Mesothelial cell of epicardium (in vitro differentiated cells): ENCODE data around the gene HOXC9. TPM values are rescaled to one million over a fixed set of nuclear protein-coding genes. Genes with fewer than 3 reads are reported as not detected.

Experiments used
- DNase-seq, 2 experiments: peaks; one replicate each; pipeline ENCODE4 v3.0.0; 2021; ENCODE audit warnings: low spot score in 2 of 2; ENCODE audit not compliant: unreplicated experiment in 2 of 2
- H3K27ac Mint-ChIP-seq: 2 replicates; pipeline ENCODE4 v1.8.0; 2021; ENCODE audit warnings: mixed read lengths
- H3K27me3 Mint-ChIP-seq: 2 replicates; pipeline ENCODE4 v1.8.0; 2021; ENCODE audit warnings: low read depth, mixed read lengths
- H3K36me3 Mint-ChIP-seq: 2 replicates; pipeline ENCODE4 v1.8.0; 2021; ENCODE audit warnings: mixed read lengths
- H3K4me1 Mint-ChIP-seq: 2 replicates; pipeline ENCODE4 v1.8.0; 2021; ENCODE audit warnings: mixed read lengths
- H3K4me3 Mint-ChIP-seq: 2 replicates; pipeline ENCODE4 v1.8.0; 2021; ENCODE audit warnings: mild to moderate bottlenecking, moderate library complexity, mixed read lengths
- H3K9me3 Mint-ChIP-seq: 2 replicates; pipeline ENCODE4 v1.8.0; 2021; ENCODE audit warnings: mixed read lengths
- CTCF ChIP-seq: fragments of 200-600 bp; sonication (generic); IDR thresholded peaks from one replicate; pipeline ENCODE4 v1.5.0; 2021; ENCODE audit warnings: antibody characterized with exemption; ENCODE audit not compliant: unreplicated experiment
- total RNA-seq: library from RNA; stranded (reverse); gene quantifications from 3 replicates; pipeline ENCODE4 v1.2.1, GENCODE V29; 2021

The HOXC9 gene
- total RNA-seq, 1 donor from 2014 or later = 2.0 TPM

DNA sequence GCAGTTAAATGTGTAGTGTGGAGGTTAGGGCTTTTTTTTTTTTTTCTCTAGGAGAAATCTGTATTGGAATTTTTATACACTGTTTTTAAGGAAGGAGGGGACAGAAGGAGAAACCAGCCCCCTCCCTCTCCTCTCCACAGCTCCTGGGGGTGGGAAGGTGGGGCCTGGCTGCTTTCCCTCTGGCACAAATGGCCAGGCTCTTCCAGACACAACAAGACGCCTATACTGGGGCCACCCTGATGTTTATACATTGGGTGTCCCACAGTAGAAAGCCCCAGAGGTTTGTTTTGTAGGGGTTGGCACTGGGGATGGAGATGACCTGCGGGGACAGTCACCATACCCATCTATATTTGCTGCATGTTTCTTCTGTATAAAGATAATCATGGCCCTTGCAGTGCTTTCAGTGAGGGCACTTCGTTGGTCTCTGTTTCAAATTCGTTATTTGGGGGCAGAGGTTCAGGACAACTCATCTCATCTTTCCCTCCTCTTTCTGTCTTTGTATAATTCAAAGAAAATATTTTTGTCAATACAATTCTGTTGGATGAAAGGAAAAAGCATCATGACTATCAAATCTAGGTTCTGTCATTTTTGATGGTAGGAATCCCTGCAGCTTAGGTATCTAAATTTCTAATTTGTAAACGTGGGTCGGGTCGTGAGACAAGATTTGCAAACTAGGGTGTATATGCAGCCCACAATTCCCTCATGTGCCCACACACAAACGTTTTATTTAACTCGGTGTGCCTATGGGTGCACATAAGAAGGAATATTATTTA, 23.0 kb upstream of the HOXC9 start:
- Mint-ChIP-seq H3K36me3 (peaks cover 3% of the 10 kb centered on the region), H3K4me3 (no peak overlapping the region), H3K27me3 (peaks cover 99% of the 10 kb centered on the region), H3K27ac (no peak overlapping the region), H3K9me3 (no peaks in the 10 kb centered on the region), H3K4me1 (peaks cover 12% of the 10 kb centered on the region)
- no peak for TF ChIP-seq CTCF
- DNase-seq = no peak

DNA sequence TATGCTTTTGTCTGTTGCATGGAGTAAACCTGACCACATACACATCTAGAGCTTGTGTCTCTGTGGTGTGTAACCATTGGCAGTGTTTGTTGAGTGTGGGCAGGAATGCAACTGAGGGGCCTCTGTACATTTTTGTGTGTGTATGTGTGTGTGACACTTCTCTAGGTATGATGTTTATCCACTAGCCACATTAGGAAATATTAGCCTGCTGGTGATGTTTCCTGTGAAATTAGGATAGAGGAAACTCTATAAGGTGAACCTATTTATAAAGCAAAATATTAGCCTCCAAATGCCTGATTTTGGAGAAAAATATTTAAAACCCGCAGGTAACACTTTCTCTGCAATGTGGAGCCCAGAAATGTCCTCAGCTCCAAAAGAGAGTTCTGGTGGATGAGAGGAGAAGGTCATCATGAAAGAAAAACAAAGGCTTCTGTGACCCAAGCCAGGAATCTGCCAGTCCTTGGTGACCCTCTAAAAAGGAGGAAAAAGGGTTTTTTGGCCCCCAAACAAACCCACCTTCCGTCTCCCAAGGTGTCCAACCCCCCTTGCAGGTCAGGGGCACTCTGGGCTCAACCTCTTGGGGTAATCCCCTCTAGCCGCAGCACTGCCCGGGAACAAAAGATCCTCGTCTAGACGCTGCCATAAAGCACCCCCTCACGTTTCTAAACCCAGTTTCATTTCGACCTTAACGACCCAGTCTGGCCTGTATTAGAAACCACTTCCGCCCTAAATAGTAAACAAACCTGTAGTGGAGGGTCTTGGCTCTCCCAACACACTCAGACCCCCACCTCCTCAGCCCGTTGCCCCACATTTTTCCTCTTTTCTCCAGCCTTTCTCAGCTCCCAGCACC, 22.1 kb upstream of the HOXC9 start:
- no peak overlapping the region for H3K27ac Mint-ChIP-seq
- no peaks in the 10 kb centered on the region for H3K9me3 Mint-ChIP-seq
- no peak for TF ChIP-seq CTCF
- peaks cover 11% of the 10 kb centered on the region for H3K4me1 Mint-ChIP-seq
- no peak for DNase-seq
- H3K36me3 Mint-ChIP-seq = peaks cover 3% of the 10 kb centered on the region
- peaks cover 99% of the 10 kb centered on the region for H3K27me3 Mint-ChIP-seq
- H3K4me3 Mint-ChIP-seq = no peak overlapping the region

- DNase-seq = no peak
- Mint-ChIP-seq H3K27me3 (peaks cover 100% of the 10 kb centered on the region), H3K9me3 (no peaks in the 10 kb centered on the region), H3K4me3 (no peak overlapping the region), H3K36me3 (peaks cover 3% of the 10 kb centered on the region), H3K4me1 (peaks cover 5% of the 10 kb centered on the region), H3K27ac (no peak overlapping the region)
- TF ChIP-seq CTCF = no peak
Measured at GRCh38 chr12:53978477-53979356, 21.2 kb upstream of the HOXC9 start.

GRCh38 chr12:53980104-53980801, 19.7 kb upstream of the HOXC9 start:
- Mint-ChIP-seq H3K4me1 (peaks cover 10% of the 10 kb centered on the region), H3K27ac (no peak overlapping the region), H3K27me3 (peaks cover 100% of the 10 kb centered on the region), H3K36me3 (peaks cover 3% of the 10 kb centered on the region), H3K4me3 (no peak overlapping the region), H3K9me3 (no peaks in the 10 kb centered on the region)
- no peak for TF ChIP-seq CTCF
- no peak for DNase-seq
